Stimulated activated CD4-positive, alpha-beta T cell treated with anti-CD3 and anti-CD28 coated beads, Interleukin-12 subunit alpha, Interleukin-12 subunit beta, amount 100 ng/mL, for 48 hours (primary cell): ENCODE measurements around the gene ATP13A4.

Experiments used
- DNase-seq, 3 donors: peaks; one replicate each; pipeline ENCODE4 v3.0.0-alpha.2; 2020; ENCODE audit warnings: low read depth in 2 of 3, low spot score in 1 of 3

ATP13A4 gene, protein sequence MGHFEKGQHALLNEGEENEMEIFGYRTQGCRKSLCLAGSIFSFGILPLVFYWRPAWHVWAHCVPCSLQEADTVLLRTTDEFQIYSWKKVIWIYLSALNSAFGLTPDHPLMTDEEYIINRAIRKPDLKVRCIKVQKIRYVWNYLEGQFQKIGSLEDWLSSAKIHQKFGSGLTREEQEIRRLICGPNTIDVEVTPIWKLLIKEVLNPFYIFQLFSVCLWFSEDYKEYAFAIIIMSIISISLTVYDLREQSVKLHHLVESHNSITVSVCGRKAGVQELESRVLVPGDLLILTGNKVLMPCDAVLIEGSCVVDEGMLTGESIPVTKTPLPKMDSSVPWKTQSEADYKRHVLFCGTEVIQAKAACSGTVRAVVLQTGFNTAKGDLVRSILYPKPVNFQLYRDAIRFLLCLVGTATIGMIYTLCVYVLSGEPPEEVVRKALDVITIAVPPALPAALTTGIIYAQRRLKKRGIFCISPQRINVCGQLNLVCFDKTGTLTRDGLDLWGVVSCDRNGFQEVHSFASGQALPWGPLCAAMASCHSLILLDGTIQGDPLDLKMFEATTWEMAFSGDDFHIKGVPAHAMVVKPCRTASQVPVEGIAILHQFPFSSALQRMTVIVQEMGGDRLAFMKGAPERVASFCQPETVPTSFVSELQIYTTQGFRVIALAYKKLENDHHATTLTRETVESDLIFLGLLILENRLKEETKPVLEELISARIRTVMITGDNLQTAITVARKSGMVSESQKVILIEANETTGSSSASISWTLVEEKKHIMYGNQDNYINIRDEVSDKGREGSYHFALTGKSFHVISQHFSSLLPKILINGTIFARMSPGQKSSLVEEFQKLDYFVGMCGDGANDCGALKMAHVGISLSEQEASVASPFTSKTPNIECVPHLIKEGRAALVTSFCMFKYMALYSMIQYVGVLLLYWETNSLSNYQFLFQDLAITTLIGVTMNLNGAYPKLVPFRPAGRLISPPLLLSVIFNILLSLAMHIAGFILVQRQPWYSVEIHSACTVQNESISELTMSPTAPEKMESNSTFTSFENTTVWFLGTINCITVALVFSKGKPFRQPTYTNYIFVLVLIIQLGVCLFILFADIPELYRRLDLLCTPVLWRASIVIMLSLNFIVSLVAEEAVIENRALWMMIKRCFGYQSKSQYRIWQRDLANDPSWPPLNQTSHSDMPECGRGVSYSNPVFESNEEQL

DNA sequence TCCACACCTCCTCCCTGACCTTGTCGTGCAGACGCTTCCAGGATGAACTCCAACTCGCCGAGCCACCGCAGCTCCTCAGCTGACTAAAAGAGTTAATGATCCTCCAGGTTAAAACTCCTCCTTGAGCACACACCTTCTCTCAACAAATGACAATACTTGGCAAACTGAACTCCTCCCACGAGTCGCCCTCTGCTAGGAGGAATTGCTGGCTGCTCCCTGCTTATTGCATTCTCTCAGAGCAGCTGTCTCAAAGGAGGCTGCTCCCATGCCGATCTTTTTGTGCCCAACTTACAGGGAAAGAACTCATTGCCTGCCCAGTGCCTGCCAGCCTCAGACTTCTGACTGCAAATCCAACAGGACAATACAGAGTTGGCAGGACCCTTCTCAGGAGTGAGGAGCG, at the start of gene ATP13A4:
TSS of gene ATP13A4 (minus strand) at position 85 of the 400 bp plus-strand sequence. CDS start 96 bp downstream, outside the sequence.
- DNase-seq: no peak

DNA sequence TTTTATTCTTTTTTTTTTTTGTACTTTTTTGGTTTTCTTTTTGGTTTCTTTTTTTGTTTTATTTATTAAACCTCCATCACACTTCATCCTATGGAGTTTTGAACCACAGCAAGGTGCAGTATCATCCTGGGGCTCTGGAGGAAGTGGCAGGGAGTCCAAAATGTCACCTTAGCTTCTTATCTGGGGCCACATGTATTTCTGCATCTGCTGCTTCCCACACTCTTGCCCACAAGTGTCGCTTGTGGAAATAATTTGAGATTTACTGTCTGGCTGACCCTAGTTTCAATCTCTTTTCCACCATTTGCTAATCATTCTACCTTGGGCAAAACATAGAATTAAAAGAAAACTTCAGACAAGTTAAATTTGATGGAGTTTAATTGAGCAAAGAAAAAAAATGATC, 44.7 kb upstream of the ATP13A4 start:
- DNase-seq: no peak

DNA sequence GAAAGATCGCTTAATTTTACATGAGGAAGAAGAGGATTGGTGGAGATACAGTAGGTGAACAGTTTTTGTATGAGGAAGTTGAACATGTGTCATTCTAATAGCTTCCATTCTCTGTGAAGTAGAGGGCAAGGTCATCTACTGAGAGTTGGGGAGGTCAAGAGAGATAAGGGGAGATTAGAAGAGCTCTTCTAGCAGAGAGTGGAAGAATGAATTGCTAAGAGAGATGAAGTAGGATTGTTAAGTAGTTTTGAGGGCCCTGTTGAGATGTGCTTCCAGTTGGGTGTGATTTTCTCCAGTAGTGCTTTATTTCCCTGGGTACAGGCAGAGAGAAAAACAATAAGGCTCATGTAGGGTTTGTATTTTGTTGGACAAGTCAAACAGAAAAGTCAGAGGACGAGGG, 43.5 kb upstream of the ATP13A4 start:
- DNase-seq: no peak

DNA sequence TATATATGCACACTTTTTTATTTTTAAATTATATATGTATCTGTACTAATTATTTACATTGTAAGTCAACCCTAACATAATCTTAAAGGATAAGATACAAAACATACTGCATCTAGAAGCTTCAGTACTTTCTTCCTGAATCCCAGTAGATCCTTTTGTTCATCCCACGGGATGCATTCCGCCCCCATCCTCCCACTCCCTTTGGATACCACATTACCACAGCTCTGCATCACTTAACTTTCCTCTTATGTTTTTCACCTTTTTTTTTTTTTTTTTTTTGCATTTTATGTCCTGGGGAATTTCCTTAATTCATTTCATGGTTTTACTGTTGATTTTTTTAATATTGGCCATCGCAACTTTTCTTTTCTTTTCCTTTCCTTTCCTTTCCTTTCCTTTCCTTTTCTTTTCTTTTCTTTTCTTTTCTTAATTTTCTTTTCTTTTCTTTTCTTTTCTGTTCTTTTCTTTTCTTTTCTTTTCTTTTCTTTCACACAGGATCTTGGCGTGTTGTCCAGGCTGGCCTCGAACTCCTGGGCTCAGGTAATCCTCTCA, 41.3 kb upstream of the ATP13A4 start:
- DNase-seq: no peak

DNA sequence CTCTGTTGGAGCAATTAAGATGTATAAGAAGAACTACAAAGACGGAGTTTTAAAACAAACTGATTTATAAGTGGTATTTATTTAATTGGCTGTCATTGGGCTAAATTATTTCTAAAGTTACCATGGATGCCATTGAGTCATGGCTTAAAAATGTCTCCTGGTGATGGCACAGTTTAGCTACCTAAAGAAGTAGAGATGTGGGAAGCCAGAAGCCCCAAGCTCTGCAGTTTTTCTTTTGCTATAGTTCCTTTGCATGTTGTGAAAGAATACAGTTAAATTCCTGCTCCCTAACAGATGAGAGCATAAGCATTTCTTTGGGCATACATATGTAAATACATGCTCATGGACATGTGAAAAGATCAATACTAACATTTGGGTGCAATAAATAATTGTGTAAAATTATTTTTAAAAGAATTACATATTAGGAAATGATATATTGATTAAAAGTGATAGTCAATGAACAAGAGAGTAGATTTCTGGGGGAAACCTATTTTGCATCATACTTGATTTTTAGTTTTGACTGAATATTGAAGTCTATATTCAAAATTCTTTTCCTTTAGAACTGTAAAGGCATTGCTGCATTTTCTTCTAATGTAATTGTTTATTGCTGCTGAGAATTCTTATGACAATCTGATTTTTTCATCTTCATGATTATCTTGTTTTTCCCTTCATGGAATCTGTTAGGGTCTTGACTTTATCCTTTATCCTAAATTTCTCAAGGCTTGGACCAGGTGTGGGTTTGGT, 40.4 kb upstream of the ATP13A4 start:
- no peak for DNase-seq

DNA sequence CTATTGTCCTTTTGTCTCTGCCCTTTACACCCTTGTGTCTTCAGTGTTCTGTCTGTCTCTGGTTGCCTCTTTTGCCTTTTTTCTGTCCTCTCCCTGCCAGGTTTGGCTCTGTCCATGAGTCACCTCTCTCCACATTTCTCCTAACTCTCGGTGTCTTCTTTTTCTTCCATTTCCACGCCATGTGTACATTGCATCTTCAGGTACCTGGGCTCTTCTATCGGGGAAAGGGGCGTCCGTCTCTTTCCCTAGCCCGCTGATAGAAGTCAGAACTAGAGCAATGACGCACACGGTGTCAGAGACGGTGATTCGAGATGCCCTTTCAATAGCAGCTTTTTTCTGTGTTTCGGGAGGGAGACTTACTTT, 39.0 kb upstream of the ATP13A4 start:
- peak; percentile 12 to 31 (median 30) for DNase-seq

DNA sequence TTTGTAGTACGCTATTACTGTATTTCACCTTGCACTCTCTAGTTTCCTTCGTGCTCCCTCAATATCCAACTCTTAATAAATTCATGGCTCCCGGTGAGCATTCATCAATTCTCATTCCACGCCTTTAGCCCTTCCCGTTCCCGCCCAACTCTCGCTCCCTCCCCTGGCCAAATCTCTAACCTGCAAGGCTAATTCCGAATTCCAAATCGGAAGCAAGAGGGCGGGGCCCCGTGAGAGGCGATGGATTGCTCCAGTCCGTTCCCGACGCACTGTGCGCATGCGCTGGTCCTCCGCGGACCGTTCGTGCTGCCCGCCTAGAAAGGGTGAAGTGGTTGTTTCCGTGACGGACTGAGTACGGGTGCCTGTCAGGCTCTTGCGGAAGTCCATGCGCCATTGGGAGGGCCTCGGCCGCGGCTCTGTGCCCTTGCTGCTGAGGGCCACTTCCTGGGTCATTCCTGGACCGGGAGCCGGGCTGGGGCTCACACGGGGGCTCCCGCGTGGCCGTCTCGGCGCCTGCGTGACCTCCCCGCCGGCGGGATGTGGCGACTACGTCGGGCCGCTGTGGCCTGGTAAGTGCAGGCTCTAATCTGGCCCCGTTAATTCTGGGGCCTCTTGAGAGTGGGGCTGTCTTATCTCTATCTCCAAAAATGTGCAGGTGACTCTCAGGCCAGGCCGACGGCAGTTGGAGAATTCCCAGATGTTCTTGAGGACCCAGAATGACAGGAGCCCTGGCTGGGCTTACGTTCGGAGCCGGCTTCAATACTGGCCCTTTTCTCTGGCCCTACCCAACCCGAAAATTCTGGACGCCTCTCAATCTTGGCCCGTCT, 38.4 kb upstream of the ATP13A4 start, which contains the start of gene OPA1:
TSS of gene OPA1 (plus strand) at position 368 of the 827 bp plus-strand sequence. CDS start at position 538, 170 bp downstream.
- peak; percentile 81 to 92 (median 91) for DNase-seq

DNA sequence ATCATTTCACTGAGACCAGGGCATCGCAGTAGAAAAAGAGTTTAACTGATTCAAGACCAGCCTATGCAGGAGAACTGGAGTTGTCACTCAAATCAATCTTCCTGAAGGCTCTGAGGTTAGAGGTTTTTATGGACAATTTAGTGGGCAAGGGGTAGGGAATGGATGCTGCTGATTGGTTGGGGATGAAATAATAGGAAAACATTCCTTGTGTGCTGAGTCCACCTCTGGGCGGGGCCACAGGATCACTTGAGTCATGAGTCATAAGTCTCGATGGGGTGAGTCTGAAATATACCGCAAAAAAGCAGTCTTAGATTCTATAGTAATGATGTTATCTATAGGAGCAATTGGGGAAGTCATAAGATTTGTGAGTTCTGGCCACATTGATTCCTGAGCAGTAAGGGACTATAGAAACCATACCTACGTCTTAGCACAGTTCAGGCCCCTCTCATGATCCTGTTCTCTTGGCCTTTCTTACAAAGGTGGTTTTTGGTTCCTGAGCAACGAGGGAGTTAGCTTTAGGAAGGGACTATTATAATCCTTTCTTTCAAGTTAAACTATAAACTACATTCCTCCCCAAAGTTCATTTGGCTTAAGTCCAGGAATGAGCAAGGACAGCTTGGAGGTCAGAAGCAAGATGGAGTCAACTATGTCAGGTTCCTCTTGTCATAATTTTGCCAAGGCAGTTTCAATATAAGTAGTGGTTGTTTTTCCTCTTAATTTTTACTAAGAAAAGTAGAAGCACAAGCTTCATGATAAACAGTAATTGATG, 35.6 kb upstream of the ATP13A4 start:
- DNase-seq: no peak

DNA sequence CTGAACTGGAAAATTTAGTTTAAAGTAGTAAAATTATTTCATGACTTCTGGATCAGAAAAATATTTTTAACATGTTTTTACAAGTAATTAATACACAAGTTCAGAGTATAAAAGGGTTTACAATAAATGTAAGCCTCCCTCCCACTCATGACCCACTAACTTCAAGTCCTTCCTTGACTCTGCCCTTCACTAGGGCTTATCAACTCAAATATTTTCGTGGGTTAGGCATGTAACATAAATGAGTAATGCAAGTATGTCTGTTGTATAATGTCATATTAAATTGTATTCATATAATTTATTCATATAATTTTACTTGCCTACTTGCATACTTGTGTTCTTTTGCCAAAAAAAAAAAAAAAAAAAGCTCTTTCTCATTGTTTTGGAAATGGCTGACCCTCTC, 34.9 kb upstream of the ATP13A4 start:
- DNase-seq: no peak

DNA sequence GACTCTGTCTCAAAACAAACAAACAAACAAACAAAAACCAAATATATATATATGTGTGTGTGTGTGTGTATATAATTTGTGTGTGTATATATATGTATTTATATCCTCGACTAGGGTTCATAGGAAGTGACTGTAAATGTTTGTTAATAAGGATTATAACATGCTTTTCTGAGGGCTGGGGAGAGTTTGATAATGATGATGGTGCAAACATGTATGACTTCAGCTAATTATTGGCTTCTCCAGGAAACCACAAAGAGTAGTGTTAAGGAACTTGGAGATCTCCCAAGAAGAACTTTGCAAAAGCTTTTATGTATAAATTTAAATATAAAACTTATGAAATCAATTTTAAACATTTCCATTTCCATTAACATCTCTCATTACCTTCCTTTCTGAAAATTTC, 34.4 kb upstream of the ATP13A4 start:
- no peak for DNase-seq

DNA sequence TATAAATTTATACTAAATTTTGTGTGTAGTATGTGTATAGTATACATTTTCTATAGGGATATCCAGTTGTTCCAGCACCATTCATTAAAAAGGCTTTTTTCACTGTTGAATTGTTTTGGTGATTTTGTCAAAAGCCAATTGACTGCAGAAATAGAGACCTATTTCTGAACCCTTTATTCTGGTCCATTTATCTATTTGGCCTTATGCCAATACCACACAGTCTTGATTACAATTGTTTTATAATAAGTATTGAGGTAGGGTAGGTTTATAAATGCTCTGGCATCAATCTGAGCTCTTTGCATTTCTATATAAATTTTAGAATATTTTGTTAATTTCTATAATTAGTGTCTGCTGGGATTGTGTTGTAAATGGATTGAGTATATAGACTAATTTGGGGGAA, 31.8 kb upstream of the ATP13A4 start:
- DNase-seq: no peak

DNA sequence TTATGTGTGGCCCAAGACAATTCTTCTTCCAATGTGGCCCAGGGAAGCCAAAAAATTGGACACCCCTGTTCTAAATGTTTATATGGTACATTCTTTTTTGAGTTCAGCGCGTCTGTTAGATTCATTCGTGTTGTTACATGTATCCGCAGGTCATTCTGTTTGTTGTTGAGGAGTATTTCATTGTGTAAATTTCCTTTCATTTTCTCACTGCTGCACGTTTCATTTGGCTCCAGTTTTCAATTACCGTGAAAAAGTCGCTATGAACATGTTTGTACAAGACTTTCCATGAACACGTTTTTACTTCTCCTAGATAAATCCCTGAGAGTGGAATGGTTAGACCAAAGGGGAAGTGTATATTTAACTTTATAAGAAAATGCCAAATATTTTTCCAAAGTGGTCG, 30.8 kb upstream of the ATP13A4 start:
- DNase-seq: no peak

DNA sequence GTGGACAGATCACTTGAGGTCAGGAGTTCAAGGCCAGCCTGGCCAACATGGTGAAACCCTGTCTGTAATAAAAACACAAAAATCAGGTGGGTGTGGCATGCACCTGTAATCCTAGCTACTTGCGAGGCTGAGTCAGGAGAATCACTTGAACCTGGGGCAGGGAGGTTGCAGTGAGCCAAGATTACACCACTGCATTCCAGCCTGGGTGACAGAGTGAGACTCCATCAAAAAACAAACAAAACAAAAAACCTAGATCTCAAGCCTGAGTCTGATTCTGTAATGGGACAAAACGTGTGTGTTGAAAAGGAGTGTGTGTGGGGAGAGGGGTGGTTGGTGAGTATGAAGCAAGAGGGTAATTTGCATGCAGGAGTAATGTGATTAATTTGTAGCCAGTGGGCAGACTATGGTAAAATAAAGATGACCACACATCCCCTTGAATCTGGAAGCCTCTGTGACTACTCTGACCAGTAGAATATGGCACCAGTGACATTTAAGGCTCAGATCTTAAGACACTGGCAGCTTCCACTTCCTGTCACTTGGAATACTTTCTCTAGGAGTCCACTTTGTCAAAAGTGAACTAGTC, 19.9 kb upstream of the ATP13A4 start:
- no peak for DNase-seq

DNA sequence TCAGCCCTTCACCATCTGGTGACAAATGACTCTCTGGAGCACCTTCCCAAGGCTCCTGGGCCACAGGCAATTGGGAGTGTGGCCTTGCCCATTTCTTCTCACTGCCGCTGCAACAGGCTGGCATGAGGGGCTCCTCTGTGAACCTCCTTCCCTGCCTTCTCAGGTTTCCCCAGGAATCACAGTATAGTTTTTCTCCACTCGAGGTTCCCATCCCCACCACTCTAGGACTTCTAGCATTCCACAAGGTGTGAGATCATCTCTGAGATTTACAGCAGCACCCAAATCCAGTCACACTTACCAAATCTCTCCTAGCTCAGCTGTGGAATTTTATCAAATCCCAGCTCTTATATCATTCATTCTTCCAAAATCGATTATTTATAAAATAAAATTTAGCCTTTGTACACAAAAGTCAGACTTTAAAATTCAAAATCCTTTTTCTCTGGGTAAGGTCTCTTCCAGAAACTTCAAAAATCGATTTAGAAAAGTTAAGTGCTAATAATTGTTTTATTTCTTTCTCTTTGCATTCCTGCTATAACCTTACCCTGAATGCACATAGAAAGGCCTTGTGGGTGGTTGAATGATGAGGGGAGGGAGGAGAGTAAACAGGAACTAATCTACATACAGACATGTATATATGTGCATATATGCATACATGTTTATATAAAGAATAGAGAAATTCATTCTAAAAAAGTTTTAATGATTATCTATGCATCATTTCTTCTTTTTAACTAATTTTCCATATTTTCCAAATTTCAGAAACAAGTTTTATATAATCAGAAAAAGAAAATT, 18.9 kb upstream of the ATP13A4 start:
- no peak for DNase-seq

DNA sequence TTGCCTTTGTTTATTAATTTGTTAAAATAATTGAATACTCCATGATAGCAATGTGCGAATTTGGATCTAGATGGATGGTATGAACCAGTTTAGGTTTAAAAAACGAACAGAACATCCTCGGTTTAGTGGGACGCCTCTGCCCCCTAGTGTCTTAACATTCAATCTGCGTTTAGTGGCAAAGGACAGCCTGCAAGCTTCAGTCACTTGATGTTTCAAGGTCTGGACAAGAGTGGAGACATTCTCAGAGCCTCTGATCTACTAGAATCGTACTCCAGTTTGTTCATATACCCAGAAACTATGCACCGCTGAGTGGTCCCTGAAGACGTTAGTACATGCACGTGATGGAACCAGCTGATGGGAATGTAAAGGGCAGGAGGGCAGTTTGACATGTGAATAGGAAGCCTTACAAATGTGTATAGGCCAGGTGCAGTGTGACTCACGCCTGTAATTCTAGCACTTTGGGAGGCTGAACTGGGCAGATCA, 17.8 kb upstream of the ATP13A4 start:
- peak in 2 of 3 donors; percentile 42 to 59 for DNase-seq

DNA sequence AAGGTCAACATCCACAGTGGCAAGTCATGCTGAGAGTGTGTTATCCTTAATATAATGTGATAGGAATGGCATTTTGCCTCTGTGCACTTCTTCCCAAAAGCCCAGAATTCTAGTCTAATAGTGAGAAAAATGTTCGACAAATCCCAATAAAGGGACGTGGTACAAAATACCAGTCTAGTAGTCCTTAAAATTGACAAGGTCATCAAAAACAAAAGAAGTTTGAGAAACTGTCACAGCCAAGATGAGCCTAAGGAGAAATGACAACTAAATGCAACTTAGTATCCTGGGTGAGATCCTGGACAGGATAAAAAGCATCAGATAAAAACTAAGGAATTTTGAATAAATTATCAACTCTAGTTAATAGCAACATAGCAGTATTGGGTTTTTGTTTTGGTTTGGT, 14.4 kb upstream of the ATP13A4 start:
- DNase-seq: no peak

DNA sequence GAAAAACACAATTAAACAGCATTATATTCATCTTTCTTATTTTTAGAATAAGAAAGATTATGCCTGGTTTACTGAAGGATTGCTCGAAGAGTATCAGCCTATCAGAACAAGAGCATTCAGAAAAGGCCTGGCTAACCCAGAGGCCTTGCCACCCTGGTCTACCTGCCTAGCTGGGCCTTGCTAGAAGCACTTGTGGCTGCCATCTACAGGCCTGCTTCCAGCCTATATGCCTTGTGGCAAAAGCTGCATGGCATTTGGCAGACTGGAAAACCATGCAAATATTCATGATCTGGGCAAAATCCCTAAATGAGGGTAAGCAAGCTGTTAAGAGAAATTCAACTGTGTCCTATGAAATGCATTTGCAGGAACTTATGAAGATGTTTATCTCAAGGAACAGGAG, 9.3 kb upstream of the ATP13A4 start:
- DNase-seq: no peak

DNA sequence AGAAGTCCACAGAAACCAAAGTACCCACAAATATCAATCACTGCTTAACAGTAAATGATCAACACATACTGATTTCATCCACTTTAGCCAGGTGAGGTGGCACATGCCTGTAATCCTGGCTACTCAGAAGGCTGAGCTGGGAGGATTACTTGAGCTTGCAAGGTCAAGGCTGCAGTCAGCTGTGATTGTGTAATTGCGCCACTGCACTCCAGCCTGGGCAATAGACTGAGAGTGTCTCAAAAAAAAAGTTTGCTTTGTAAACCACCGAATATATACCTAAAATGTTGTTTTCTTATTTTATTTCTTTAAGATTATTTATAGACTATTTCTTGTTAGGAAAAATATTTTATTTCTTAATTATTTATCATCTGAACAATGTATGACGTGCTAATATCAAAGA, 8.7 kb upstream of the ATP13A4 start:
- no peak for DNase-seq
